Adipose tissue (tissue), 3 donors: ENCODE results near the gene UQCR11. TPM values are rescaled to one million over a fixed set of nuclear protein-coding genes. Genes with fewer than 3 reads are reported as not detected.

Experiments
- H3K27ac ChIP-seq: one replicate; pipeline ENCODE4 v1.5.1; 2013; ENCODE audit warnings: low read depth, low read length
- WGBS, 3 donors: extraction: QIAGEN DNeasy Blood & Tissue Kit; methylation state at CpG; one replicate each; pipeline ENCODE4 v1.1.7; 2013; 5-methylcytosine and 5-hydroxymethylcytosine counted together
- polyA plus RNA-seq, 3 donors: library from polyadenylated mRNA; stranded (reverse); fragments of 200-250 nt; gene quantifications; one replicate each; pipeline ENCODE4 v1.2.3, GENCODE V29; 2013
- donor health status: healthy with polysubstance abuse.
- donor health status: Bipolar disorder and iron deficiency.
- donor health status: healthy.

Gene UQCR11
- polyA plus RNA-seq, 3 donors: 64.5 to 179 (median 163) TPM

- WGBS, 3 donors: 78 to 89% (median 87%) methylated on average over 39 to 41 of the region's 41 CpGs
- no peak overlapping the region for H3K27ac ChIP-seq
These were observed 28.0 kb downstream of the UQCR11 start for GRCh38 chr19:1577090-1577928.

DNA sequence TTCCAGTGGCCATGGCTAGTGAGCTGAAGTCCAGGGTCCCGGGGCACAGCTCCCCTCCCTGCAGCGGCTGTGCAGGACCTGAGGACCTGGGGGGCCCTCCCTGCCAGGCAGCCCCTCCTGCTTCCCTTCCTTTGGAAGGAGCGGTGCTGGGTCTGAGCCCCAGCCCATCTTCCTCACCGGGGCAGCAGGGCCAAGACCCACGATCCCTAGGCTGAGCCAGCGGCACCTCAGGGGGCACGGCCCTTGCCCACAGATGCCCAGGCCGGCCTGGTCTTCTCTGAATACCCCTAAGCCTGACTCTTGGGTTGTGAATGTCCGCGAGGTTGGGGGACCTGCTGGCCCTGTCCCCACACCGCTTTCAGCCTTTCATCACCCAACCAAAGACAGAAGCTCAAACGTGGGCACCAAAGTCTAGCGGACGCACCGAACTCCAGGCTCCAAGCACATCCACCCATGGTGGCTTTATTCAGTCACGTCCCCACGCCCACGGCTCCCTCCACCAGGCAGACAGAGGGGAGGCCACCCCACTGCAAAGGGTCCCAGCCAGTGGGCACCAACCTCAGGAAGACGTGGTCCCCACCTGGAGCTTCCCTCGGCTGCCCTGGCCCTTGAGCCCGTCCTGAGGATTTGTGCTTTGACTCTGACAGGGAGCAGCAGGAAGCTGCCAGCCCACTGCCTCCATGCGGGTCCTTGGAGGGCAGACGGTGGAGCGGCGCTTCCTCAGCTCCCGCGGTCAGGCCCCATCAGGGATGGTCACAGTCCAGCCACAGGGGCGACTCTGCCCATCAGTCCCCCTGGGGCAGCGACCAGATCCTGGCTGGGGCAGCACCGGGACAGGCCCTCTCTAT lies 28.8 kb downstream of the UQCR11 start:
- 87 to 91% (median 87%) methylated on average over 28 to 30 of the region's 30 CpGs for WGBS, 3 donors
- H3K27ac ChIP-seq: no peak overlapping the region

- no peak overlapping the region for H3K27ac ChIP-seq
- 82 to 85% (median 83%) methylated on average over 22 of the region's 22 CpGs for WGBS, 3 donors
These were observed 29.7 kb downstream of the UQCR11 start for GRCh38 chr19:1575323-1576241.

GRCh38 chr19:1574354-1575136 lies 30.7 kb downstream of the UQCR11 start:
- WGBS, 3 donors: 83 to 87% (median 86%) methylated on average over 31 to 34 of the region's 34 CpGs

GRCh38 chr19:1572795-1573194 lies 32.5 kb downstream of the UQCR11 start:
- no peak overlapping the region for H3K27ac ChIP-seq
- 77 to 86% (median 79%) methylated on average over 9 of the region's 9 CpGs for WGBS, 3 donors

More at GRCh38 chr19:1574354-1575136, 30.7 kb downstream of the UQCR11 start:
- no peak overlapping the region for H3K27ac ChIP-seq

GRCh38 chr19:1571358-1571757 lies 33.9 kb downstream of the UQCR11 start:
- WGBS, 3 donors: 92 to 94% (median 93%) methylated on average over 12 of the region's 12 CpGs
- H3K27ac ChIP-seq: no peak overlapping the region

DNA sequence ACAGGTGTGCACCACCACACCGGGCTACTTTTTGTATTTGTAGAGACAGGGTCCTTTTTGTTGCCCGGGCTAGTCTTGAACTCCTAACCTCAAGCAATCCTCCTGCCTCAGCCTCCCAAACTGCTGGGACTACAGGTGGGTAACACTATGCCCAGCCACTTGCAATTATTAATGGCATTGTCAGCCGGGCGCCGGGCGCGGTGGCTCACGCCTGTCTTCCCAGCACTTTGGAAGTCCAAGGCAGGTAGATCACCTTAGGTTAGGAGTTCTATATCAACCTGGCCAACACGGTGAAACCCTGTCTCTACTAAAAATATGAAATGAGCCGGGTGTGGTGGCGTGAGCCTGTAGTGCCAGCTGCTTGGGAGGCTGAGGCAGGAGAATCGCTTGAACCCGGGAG lies 34.4 kb downstream of the UQCR11 start:
- H3K27ac ChIP-seq: no peak overlapping the region
- 93 to 97% (median 95%) methylated on average over 13 of the region's 13 CpGs for WGBS, 3 donors

DNA sequence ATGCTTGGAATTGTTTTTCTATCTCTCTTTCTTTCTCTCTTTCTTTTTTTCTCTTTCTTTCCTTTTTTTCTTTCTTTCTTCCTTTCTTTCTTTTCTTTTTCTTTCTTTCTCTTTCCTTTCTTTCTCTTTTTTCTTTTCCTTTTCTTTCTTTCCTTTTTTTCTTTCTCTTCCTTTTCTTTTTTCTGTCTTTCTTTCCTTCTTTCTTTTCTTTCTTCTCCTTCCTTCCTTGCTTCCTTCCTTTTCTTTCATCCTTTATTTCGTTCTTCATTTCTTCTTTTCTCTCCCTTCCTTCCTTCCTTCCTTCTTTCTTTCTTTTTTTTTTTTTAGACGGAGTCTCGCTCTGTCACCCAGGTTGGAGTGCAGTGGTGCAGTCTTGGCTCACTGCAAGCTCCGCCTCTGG lies 35.3 kb downstream of the UQCR11 start:
- no peak overlapping the region for H3K27ac ChIP-seq
- 71 to 80% (median 77%) methylated on average over 4 of the region's 4 CpGs for WGBS, 3 donors

DNA sequence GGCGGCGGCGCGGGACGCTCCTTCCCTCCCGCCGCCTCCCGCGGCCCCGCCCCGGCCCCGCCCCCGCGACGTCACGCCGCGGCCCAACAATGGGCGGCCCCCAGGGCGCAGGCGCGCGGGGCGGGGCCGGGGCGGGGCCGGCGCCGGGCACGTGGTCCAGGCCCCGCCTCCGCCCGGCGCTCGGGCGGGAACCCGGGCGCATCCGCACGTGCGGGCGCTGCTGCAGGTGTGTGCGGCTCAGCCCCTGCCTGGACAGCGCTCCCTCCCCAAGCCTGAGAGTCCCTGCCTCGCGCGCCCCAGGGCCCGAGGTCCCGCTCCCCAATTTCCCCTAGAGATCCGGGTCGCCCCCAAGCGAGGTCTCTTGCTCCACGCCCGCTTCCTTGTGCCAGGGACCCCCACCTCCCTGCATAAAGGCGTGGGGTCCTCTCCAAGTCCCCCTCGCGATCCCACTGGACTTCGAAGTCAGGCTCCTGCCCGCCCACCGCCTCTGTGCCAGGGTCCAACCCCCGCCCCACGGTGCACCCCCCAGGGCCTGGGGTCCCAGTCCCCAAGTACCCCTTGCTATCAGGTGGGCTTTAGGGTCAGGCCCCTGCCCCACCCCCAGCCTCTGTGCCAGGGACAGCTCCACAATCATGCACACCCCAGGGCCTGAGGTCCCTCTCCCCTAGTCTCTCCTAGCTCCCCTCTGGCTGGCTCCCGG lies 36.8 kb downstream of the UQCR11 start, which contains the start of gene MEX3D:
MEX3D (minus strand) TSS at position 6 of the 700 bp plus-strand sequence. CDS start 267 bp downstream, outside the sequence.
- WGBS, 3 donors: 7 to 9% (median 7%) methylated on average over 31 to 62 of the region's 63 CpGs
- H3K27ac ChIP-seq: peak within 1 kb of the TSS; percentile 35

DNA sequence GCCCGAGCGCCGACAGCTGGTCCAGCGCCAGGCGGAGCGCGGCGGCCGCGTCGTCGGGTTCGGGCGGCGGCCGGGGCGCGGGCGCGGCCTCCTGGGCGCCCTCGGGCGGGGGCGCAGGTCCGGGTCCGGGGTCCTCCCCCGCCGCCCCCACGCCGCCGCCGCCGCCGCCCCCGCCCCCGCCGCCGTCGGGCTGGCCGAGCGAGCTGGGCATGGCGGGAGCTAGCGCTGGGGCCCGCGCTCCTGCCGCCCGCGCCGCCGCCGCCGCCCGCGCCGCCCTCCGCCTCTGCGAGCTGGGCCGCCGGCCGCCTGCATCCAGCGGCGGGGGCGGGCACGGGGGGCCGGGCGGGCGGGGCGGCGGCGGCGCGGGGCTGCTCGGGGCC lies 37.4 kb downstream of the UQCR11 start:
- WGBS, 3 donors: 0 to 3% (median 1%) methylated on average over 13 to 58 of the region's 73 CpGs
- H3K27ac ChIP-seq: no peak overlapping the region

DNA sequence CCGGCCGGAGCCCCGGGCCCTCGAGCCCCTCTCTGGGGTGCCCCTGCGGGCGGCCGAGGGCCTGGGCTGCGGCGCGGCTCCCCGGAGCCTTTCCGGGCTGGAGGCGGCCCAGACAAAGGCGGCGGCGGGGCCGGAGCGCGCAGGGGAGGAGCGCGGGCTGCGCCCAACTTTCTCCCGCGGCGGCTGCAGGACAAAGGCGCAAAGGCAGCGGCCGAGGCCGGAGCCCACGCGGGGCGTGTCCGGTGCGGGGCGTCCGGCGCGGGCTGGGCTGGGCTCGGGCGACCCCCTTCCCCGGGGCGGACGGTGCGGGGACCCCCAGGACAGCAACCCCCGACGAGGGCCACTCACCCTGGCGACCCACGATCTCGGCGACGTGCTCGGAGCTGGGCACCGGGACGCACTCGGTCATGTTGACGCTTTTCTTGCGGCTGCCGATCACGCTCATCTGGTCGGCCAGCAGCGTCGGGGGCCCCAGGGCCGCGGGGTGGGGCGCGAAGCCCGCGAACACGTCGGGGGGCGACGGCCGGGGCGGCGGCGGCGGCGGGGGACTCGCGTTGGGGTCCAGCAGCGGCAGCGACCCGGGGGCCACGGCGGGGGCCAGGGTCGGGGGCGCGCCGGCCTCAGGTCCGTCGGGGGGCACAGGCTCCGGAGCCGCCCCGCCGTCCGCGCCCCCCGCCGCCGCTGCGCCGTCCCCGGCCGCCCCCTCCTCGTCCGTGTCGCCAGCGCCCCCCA lies 38.0 kb downstream of the UQCR11 start:
- H3K27ac ChIP-seq: peak overlapping the region; percentile 35
- WGBS, 3 donors: 0 to 2% (median 1%) methylated on average over 75 to 107 of the region's 108 CpGs

DNA sequence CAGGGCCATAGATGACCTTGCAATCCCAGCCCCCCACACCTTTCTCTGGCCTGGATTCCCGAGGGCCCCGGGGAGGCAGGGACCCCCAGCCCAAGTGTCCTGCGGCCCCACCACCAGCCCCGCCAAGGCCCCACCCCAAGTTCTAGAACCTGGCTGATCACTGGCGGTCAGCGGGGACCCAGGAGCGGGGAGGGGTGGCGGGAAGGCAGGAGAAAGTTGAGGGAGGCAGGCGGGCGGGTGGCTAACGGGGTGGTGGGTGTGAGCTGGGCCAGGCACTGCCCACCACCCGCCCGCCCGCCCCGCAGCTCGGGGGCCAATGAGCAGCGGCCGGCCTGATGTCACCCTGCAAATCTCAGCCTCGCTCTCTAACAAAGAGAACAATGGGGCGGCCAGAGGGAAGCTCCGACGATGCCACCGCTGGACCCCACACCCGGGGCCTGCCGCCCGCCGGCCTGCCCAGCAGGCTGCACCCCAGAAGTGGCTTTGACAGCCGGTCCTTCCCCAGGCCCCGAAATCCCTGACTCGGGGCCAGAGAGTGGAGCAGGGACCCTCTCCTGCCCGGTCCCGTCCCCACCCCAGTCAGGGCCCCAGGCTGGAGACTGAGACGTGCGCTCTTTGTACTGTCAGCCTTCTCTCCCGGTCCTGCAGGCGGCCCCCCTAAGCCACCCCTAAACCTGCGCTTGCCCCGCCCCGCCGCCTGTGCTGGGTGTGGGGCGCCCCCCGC lies 38.7 kb downstream of the UQCR11 start:
- peak overlapping the region; percentile 35 for H3K27ac ChIP-seq
- WGBS, 3 donors: 17 to 20% (median 19%) methylated on average over 31 to 41 of the region's 42 CpGs

DNA sequence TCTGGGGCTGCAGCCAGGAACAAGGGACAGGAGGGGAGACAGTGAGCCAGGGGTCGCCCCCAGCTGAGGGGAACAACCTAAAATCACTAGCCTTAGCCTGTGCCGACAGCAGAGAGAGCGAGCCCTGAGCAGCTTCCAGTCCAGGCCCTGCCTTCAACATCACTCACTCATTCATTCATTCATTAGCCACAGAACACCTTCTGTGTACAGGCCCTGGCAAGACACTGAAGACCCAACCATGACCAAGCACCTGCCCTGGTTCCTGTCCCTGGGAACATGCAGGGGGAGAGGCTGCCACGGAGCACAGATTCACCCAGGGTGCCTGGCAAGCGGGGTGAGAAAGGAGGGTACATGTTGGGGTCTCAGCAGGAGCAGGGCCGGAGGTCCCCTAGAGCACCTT lies 42.0 kb downstream of the UQCR11 start:
- H3K27ac ChIP-seq: no peak overlapping the region
- 89 to 90% (median 90%) methylated on average over 6 of the region's 6 CpGs for WGBS, 3 donors

- WGBS, 3 donors: 76 to 87% (median 86%) methylated on average over 17 of the region's 17 CpGs
- H3K27ac ChIP-seq: no peak overlapping the region
These were observed 43.9 kb downstream of the UQCR11 start for GRCh38 chr19:1561236-1561842.

GRCh38 chr19:1560286-1560882 lies 44.9 kb downstream of the UQCR11 start:
- H3K27ac ChIP-seq: peak overlapping the region; percentile 26
- WGBS, 3 donors: 42 to 73% (median 46%) methylated on average over 22 to 25 of the region's 25 CpGs
